CD4-positive, alpha-beta T cell treated with Interleukin-4 for 1 hour (primary cell): ENCODE measurements around the gene GRB10.

Source experiments
- DNase-seq, 2 donors: peaks; one replicate each; pipeline ENCODE4 v3.0.0-alpha.2; 2020 to 2022

The GRB10 gene

GRCh38 chr7:50652400-50653125, 130.1 kb downstream of the GRB10 start:
- no peak for DNase-seq

GRCh38 chr7:50651271-50651989, 131.3 kb downstream of the GRB10 start:
- no peak for DNase-seq

- no peak for DNase-seq
These were observed 132.5 kb downstream of the GRB10 start for GRCh38 chr7:50650057-50650664.

- no peak for DNase-seq
These were observed 133.3 kb downstream of the GRB10 start for GRCh38 chr7:50649259-50649885.

- no peak for DNase-seq
These were observed 134.0 kb downstream of the GRB10 start for GRCh38 chr7:50648570-50649169.

GRCh38 chr7:50648076-50648475, 134.6 kb downstream of the GRB10 start:
- no peak for DNase-seq

- no peak for DNase-seq
These were observed 135.3 kb downstream of the GRB10 start for GRCh38 chr7:50647286-50647980.

GRCh38 chr7:50646069-50646468, 136.6 kb downstream of the GRB10 start:
- no peak for DNase-seq

GRCh38 chr7:50645186-50645585, 137.5 kb downstream of the GRB10 start:
- DNase-seq: no peak

- DNase-seq: no peak
These were observed 138.1 kb downstream of the GRB10 start for GRCh38 chr7:50644586-50644985.

GRCh38 chr7:50644114-50644513, 138.6 kb downstream of the GRB10 start:
- no peak for DNase-seq

GRCh38 chr7:50641442-50642405, 141.0 kb downstream of the GRB10 start:
- DNase-seq: no peak

- no peak for DNase-seq
These were observed 141.9 kb downstream of the GRB10 start for GRCh38 chr7:50640779-50641178.

GRCh38 chr7:50640256-50640655, 142.4 kb downstream of the GRB10 start:
- DNase-seq: no peak

- DNase-seq: no peak
These were observed 144.7 kb downstream of the GRB10 start for GRCh38 chr7:50637725-50638643.

- no peak for DNase-seq
These were observed 148.3 kb downstream of the GRB10 start for GRCh38 chr7:50634378-50634777.

GRCh38 chr7:50633414-50633710, 149.3 kb downstream of the GRB10 start:
- DNase-seq: no peak

- DNase-seq: peak; percentile 48 to 72
These were observed 149.9 kb downstream of the GRB10 start for GRCh38 chr7:50632561-50633413.

- no peak for DNase-seq
These were observed 151.1 kb downstream of the GRB10 start for GRCh38 chr7:50631639-50632038.
